HG03460 (cell line): ENCODE measurements around the gene GFPT1.
"Not testable (repeated sequence)": the region's sequence is repeated elsewhere in the genome, so short reads cannot be mapped to it uniquely, and the experiment has no call there.

Experiments
- ATAC-seq: cut with Tn5 transposase; IDR thresholded peaks from one replicate; pipeline ENCODE4 v1.9.1; 2021; ENCODE audit not compliant: unreplicated experiment

Gene GFPT1

DNA sequence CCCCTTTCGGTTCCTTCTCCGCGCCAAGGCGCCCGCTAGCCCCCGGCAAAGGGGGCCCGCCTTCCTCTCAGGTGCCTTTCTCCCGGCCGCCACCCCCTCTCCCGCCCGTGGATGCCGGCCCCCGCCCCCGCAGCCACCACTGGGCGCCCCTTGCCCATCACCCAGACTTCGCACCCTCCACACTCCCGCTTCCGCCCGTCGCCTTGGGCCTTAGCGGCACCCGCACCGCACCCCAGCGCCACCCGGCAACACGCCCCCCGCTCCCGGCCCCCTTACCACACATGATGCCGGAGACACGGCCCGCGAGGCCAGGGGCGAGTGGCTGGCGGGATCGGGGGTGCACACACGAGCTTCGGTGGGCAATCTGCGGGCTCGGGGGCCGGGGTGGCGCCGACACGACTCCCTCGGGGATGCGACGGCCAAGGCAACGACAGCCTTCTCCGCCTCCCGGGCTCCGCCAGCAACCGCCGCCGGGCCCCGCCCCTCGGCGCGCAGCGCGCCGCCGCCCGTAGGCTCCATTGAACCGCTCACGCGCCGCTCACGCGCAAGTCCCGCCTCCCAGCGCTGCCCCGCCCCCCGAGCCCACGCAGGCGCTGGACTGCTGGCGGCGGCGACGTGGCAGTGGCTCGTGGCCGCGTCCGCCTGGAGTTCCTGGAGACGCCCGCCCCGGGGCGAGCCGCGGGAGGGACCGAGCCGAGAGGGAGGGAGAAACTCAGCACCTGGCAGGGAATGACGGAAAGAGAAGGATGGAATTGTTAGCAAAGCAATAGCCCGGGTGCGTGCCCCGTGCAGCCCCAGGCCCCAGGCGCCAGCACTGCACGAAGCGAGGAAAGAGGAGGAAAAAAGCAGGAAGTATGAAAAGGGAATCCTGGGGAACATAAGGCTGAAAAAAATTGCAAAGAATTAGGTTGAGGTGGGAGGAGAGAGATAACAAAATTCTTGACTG, at the start of gene GFPT1:
TSS of gene GFPT1 (minus strand) at position 439 of the 946 bp plus-strand sequence. CDS start at position 283, 156 bp downstream.
- peak; percentile 77 for ATAC-seq

GRCh38 chr2:69436596-69436937, 49.5 kb upstream of the GFPT1 start:
- no peak for ATAC-seq

- ATAC-seq = no peak
These were observed 47.7 kb upstream of the GFPT1 start for GRCh38 chr2:69434753-69435152.

- ATAC-seq = no peak
These were observed 42.6 kb upstream of the GFPT1 start for GRCh38 chr2:69429491-69430183.

GRCh38 chr2:69428981-69429380, 42.0 kb upstream of the GFPT1 start:
- no peak for ATAC-seq

DNA sequence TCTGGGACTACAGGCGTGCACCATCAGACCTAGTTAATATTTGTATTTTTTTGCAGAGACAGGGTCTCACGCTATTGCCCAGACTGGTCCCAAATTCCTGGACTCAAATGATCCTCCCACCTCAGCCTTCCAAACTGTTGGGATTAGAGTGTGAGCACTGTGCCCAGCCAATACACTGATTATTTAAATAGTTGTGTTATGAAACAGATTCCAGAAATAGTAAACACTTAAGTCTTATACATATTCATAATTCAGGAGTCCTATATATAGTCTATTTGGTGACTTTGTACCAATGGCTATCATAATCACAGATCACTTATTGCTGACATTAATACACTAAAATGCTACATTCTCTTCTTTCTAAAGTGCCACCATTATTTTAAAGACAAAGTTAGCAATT, 37.4 kb upstream of the GFPT1 start:
- ATAC-seq = no peak

GRCh38 chr2:69422198-69422597, 35.2 kb upstream of the GFPT1 start:
- no peak for ATAC-seq

DNA sequence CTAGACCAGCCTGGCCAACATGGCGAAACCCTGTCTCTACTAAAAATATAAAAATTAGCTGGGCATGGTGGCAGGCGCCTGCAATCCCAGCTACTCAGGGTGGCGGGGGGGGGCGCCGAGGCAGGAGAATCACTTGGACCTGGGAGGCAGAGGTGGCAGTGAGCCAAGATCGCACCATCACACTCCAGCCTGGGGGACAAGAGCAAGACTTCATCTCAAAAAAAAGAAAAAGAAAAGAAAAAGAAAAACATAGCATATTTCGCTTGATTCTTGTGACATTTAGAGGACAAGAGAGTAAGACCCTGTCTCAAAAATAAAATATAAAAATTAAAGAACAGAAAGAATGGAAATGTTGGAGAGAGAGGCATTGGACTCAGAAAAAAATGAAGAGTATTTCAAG, 32.1 kb upstream of the GFPT1 start:
- not testable (repeated sequence) for ATAC-seq

- ATAC-seq = no peak
These were observed 29.1 kb upstream of the GFPT1 start for GRCh38 chr2:69416147-69416546.

- no peak for ATAC-seq
These were observed 24.1 kb upstream of the GFPT1 start for GRCh38 chr2:69411120-69411519.

DNA sequence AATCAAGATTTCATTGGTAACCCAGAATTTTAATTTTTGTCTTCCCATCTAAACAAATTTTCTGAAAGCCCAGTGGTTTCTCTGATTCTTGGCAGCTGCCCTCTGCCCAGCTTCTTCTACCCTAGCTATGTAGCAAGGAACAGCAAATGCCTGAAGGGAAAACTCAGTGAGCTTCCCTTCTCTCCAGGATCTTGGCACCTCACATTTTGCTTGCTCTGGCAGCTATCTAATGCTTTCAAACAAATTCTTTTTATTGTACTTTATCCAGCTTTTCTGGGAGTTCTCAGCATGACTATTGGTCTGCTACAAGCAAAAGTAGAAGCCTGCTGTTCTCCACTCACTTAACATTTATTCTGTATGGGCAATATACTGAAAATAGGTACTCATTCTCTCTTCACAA, 18.3 kb upstream of the GFPT1 start:
- no peak for ATAC-seq

GRCh38 chr2:69400121-69400520, 13.1 kb upstream of the GFPT1 start:
- ATAC-seq = no peak

DNA sequence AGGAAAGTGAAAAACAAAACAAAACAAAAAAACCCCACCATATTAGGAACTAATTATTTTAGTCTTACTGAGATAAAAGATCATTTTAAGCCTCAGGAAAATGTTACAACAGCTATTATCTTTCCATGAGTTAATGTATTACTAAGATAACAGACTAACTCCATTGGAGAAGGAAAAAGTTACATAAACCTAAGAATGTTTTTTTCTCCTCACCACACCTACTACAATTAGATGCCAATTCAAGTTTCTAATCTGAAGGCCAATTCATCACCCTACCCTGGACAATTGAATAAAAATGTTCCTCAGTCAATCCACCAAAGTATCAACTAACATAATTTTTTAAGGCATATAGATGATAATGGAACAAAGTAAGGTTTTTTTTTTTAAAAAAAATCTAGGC, 10.2 kb upstream of the GFPT1 start:
- ATAC-seq = no peak

DNA sequence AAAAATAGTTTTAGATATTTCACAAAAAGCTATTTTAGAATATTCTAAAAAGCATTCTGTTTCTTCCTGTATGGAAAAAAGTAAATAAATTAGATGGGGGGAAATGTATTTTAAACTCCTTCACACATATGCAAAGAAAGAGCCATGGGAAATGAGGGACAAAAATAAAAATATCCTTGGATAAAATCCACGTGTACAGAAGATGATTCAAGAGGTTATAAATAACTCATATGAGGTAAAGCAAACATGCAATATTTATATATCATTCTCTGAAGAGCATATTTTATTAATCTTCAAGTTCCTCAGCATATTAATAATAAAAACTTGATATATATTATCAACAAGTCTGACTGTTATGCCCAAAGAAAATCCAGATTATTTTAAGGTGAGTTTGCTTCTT, 8.8 kb upstream of the GFPT1 start:
- no peak for ATAC-seq

GRCh38 chr2:69393963-69394362, 6.9 kb upstream of the GFPT1 start:
- ATAC-seq = no peak

GRCh38 chr2:69390471-69390870, 3.4 kb upstream of the GFPT1 start:
- ATAC-seq = no peak

- no peak for ATAC-seq
These were observed 3.0 kb upstream of the GFPT1 start for GRCh38 chr2:69390001-69390400.

GRCh38 chr2:69389271-69389670, 2.2 kb upstream of the GFPT1 start:
- ATAC-seq = no peak

GRCh38 chr2:69387770-69388481, 899 bp upstream of the GFPT1 start:
- no peak for ATAC-seq

DNA sequence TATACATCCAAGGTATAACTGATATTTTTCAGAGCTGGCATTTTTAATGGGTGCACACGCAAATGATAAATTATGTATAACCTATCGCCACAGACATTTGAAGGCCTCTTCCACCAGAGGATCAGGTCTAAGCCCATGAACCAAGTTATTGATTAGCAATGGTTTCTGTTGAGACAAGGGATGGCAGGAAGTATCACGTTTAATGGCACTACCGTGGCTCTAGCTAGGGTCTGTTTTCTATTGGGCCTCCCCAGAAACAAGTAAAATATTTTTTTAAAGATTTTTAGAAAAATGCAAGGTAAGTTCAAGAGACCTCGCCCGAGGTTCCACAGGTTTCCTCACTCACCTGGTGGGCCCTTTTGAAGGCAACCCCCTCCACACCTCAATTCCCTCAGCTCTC, 667 bp downstream of the GFPT1 start:
- peak; percentile 36 for ATAC-seq

GRCh38 chr2:69385443-69386151, 1.4 kb downstream of the GFPT1 start:
- no peak for ATAC-seq
